ENCODE data around the gene CYTL1. TPM values are rescaled to one million over a fixed set of nuclear protein-coding genes. Genes with fewer than 3 reads are reported as not detected.
"Not testable (repeated sequence)": the region's sequence is repeated elsewhere in the genome, so short reads cannot be mapped to it uniquely, and the experiment has no call there.

Gene CYTL1
- total RNA-seq, 2 donors from 2014 or later = 2.2 to 3.7 TPM

- H3K4me1 Mint-ChIP-seq = peaks cover 15% of the 10 kb centered on the region
- 94% methylated on average over 8 of the region's 8 CpGs; no CpG with 5 or more reads in 1 of the 2 experiments for WGBS, 2 experiments (ENCODE audit: insufficient coverage in 1 of 2, insufficient read length in 1 of 2)
- Histone ChIP-seq H3K27ac (ENCODE audit: low read depth, low read length) (no peak overlapping the region), H3K4me3 (ENCODE audit: low read length) (no peak overlapping the region), H3K9me3 (ENCODE audit: control insufficient read depth, low read length) (no peaks in the 10 kb centered on the region), H3K4me1 (ENCODE audit: control insufficient read depth, insufficient read depth, low read length) (peaks cover 5% of the 10 kb centered on the region), H3K36me3 (ENCODE audit: control insufficient read depth, insufficient read depth, low read length) (no peaks in the 10 kb centered on the region), H3K27me3 (ENCODE audit: control insufficient read depth, insufficient read depth, low read length, poor library complexity, severe bottlenecking) (no peaks in the 10 kb centered on the region), H3K9ac (ENCODE audit: extremely low read depth, low read length, poor library complexity, severe bottlenecking) (no peak overlapping the region)
- H3K27ac Mint-ChIP-seq = no peak overlapping the region
- H3K9me3 Mint-ChIP-seq = no peaks in the 10 kb centered on the region
- H3K4me3 Mint-ChIP-seq = no peak overlapping the region
- no peaks in the 10 kb centered on the region for H3K36me3 Mint-ChIP-seq (ENCODE audit: low read depth)
- TF ChIP-seq CTCF (conservative IDR thresholded peaks at IDR 0.05) = no peak
- peaks cover 8% of the 10 kb centered on the region for H3K27me3 Mint-ChIP-seq (ENCODE audit: insufficient read depth)
- DNase-seq = peak; percentile 32
Observed at GRCh38 chr4:5004496-5004895, 14.8 kb downstream of the CYTL1 start.

GRCh38 chr4:5003918-5004317 lies 15.3 kb downstream of the CYTL1 start:
- WGBS, 2 experiments (ENCODE audit: insufficient coverage in 1 of 2, insufficient read length in 1 of 2) = 94% methylated on average over 3 of the region's 3 CpGs; no CpG with 5 or more reads in 1 of the 2 experiments
- H3K36me3 ChIP-seq (ENCODE audit: control insufficient read depth, insufficient read depth, low read length) = no peaks in the 10 kb centered on the region
- Mint-ChIP-seq H3K27me3 (ENCODE audit: insufficient read depth) (peaks cover 8% of the 10 kb centered on the region), H3K36me3 (ENCODE audit: low read depth) (no peaks in the 10 kb centered on the region), H3K9me3 (no peaks in the 10 kb centered on the region), H3K27ac (no peak overlapping the region), H3K4me3 (no peak overlapping the region), H3K4me1 (peaks cover 15% of the 10 kb centered on the region)
- H3K4me1 ChIP-seq (ENCODE audit: control insufficient read depth, insufficient read depth, low read length) = peaks cover 5% of the 10 kb centered on the region
- H3K27me3 ChIP-seq (ENCODE audit: control insufficient read depth, insufficient read depth, low read length, poor library complexity, severe bottlenecking) = no peaks in the 10 kb centered on the region
- TF ChIP-seq CTCF (conservative IDR thresholded peaks at IDR 0.05) = no peak
- H3K27ac ChIP-seq (ENCODE audit: low read depth, low read length) = no peak overlapping the region
- no peak overlapping the region for H3K4me3 ChIP-seq (ENCODE audit: low read length)
- DNase-seq = no peak
- no peak overlapping the region for H3K9ac ChIP-seq (ENCODE audit: extremely low read depth, low read length, poor library complexity, severe bottlenecking)
- H3K9me3 ChIP-seq (ENCODE audit: control insufficient read depth, low read length) = no peaks in the 10 kb centered on the region

GRCh38 chr4:5003372-5003857 lies 15.8 kb downstream of the CYTL1 start:
- Histone ChIP-seq H3K27ac (ENCODE audit: low read depth, low read length) (no peak overlapping the region), H3K36me3 (ENCODE audit: control insufficient read depth, insufficient read depth, low read length) (no peaks in the 10 kb centered on the region), H3K27me3 (ENCODE audit: control insufficient read depth, insufficient read depth, low read length, poor library complexity, severe bottlenecking) (no peaks in the 10 kb centered on the region), H3K9ac (ENCODE audit: extremely low read depth, low read length, poor library complexity, severe bottlenecking) (no peak overlapping the region), H3K4me3 (ENCODE audit: low read length) (no peak overlapping the region), H3K4me1 (ENCODE audit: control insufficient read depth, insufficient read depth, low read length) (peaks cover 5% of the 10 kb centered on the region), H3K9me3 (ENCODE audit: control insufficient read depth, low read length) (no peaks in the 10 kb centered on the region)
- 70 to 83% methylated on average over 8 to 9 of the region's 9 CpGs for WGBS, 2 experiments (ENCODE audit: insufficient coverage in 1 of 2, insufficient read length in 1 of 2)
- no peak overlapping the region for H3K27ac Mint-ChIP-seq
- DNase-seq = peak; percentile 48
- no peak for TF ChIP-seq CTCF (conservative IDR thresholded peaks at IDR 0.05)
- H3K4me3 Mint-ChIP-seq = no peak overlapping the region
- peaks cover 8% of the 10 kb centered on the region for H3K27me3 Mint-ChIP-seq (ENCODE audit: insufficient read depth)
- no peaks in the 10 kb centered on the region for H3K36me3 Mint-ChIP-seq (ENCODE audit: low read depth)
- H3K4me1 Mint-ChIP-seq = peaks cover 15% of the 10 kb centered on the region
- H3K9me3 Mint-ChIP-seq = no peaks in the 10 kb centered on the region

GRCh38 chr4:5001641-5002040 lies 17.6 kb downstream of the CYTL1 start:
- H3K27ac Mint-ChIP-seq; H3K4me3 Mint-ChIP-seq; H3K36me3 Mint-ChIP-seq (ENCODE audit: low read depth); H3K4me3 ChIP-seq (ENCODE audit: low read length); H3K27me3 Mint-ChIP-seq (ENCODE audit: insufficient read depth); H3K9me3 Mint-ChIP-seq; H3K9me3 ChIP-seq (ENCODE audit: control insufficient read depth, low read length); H3K27me3 ChIP-seq (ENCODE audit: control insufficient read depth, insufficient read depth, low read length, poor library complexity, severe bottlenecking); H3K36me3 ChIP-seq (ENCODE audit: control insufficient read depth, insufficient read depth, low read length); H3K4me1 ChIP-seq (ENCODE audit: control insufficient read depth, insufficient read depth, low read length); H3K27ac ChIP-seq (ENCODE audit: low read depth, low read length); DNase-seq; H3K9ac ChIP-seq (ENCODE audit: extremely low read depth, low read length, poor library complexity, severe bottlenecking): not testable (repeated sequence)
- WGBS, 2 experiments (ENCODE audit: insufficient coverage in 1 of 2, insufficient read length in 1 of 2) = 88 to 91% methylated on average over 5 to 6 of the region's 6 CpGs
- H3K4me1 Mint-ChIP-seq = peaks cover 15% of the 10 kb centered on the region

GRCh38 chr4:4996935-4997334 lies 22.3 kb downstream of the CYTL1 start:
- H3K9ac ChIP-seq (ENCODE audit: extremely low read depth, low read length, poor library complexity, severe bottlenecking); H3K9me3 Mint-ChIP-seq; H3K4me1 ChIP-seq (ENCODE audit: control insufficient read depth, insufficient read depth, low read length); H3K27ac Mint-ChIP-seq; H3K27ac ChIP-seq (ENCODE audit: low read depth, low read length); DNase-seq; H3K27me3 ChIP-seq (ENCODE audit: control insufficient read depth, insufficient read depth, low read length, poor library complexity, severe bottlenecking); H3K4me3 ChIP-seq (ENCODE audit: low read length); H3K36me3 Mint-ChIP-seq (ENCODE audit: low read depth); H3K9me3 ChIP-seq (ENCODE audit: control insufficient read depth, low read length); H3K36me3 ChIP-seq (ENCODE audit: control insufficient read depth, insufficient read depth, low read length); H3K4me3 Mint-ChIP-seq: not testable (repeated sequence)
- Mint-ChIP-seq H3K27me3 (ENCODE audit: insufficient read depth) (peaks cover 17% of the 10 kb centered on the region), H3K4me1 (peaks cover 15% of the 10 kb centered on the region)
- 87 to 100% methylated on average over 1 of the region's 1 CpG for WGBS, 2 experiments (ENCODE audit: insufficient coverage in 1 of 2, insufficient read length in 1 of 2)
